HG03354 (cell line): ENCODE results near the gene PRKAB1.
"Not testable (repeated sequence)": the region's sequence is repeated elsewhere in the genome, so short reads cannot be mapped to it uniquely, and the experiment has no call there.

Experiments
- ATAC-seq: cut with Tn5 transposase; IDR thresholded peaks from one replicate; pipeline ENCODE4 v1.9.1; 2021; ENCODE audit warnings: mild to moderate bottlenecking; ENCODE audit not compliant: unreplicated experiment, poor library complexity, severe bottlenecking

Gene PRKAB1, protein sequence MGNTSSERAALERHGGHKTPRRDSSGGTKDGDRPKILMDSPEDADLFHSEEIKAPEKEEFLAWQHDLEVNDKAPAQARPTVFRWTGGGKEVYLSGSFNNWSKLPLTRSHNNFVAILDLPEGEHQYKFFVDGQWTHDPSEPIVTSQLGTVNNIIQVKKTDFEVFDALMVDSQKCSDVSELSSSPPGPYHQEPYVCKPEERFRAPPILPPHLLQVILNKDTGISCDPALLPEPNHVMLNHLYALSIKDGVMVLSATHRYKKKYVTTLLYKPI

DNA sequence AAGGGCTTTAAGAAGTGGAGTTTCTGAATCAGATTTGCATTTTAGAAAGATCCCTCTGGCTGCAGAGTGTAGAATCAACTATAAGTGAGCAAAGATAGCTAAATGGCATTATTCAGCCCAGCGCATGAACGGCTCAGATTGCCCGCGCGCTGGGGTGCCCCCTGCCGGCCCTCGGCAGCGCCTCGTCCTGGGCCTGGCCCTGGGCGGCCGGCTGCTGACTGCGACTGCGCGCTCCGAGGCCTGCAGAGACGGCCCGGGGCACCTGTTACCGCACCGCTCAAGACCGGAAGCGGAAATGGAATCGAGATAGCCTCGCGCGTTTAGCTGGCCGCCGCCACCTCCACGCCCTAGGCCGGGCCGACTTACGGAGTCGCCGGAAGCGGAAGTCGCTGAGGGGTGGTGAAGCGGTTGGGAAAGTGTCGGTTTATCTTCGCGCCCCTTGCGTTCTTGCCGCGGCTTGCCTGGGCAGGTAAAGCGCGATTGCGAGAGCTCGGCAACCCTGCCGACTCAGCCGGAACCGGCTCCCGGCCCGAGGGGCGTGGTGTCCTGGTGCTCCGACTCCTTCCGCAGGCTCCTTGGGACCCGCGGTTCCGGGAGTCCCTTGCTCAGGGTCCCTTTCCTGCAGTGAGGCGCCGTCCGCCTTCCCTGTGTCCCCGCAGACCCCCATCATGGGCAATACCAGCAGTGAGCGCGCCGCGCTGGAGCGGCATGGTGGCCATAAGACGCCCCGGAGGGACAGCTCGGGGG, at the start of gene PRKAB1:
Gene PRKAB1 (plus strand): TSS at position 557 of the 747 bp plus-strand sequence. CDS start 112 bp downstream, at position 669.
- peak; percentile 96 for ATAC-seq

DNA sequence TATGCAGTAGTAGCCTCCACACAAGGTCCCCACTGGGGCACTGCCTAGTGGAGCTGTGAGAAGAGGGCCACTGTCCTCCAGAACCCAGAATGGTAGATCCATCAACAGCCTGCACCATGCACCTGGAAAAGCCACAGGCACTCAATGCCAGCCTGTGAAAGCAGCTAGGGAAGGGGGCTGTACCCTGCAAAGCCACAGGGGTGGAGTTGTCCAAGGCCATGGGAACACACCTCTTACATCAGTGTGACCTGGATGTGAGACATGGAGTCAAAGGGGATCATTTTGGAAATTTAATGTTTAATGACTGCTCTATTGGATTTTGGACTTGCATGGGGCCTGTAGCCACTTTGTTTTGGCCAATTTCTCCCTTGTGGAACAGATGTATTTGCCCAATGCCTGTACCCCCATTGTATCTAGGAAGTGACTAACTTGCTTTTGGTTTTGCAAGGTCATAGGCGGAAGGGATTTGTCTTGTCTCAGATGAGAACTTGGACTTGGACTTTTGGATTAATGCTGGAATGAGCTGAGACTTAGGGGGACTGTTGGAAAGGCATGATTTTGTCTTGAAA, 49.5 kb upstream of the PRKAB1 start:
- ATAC-seq: not testable (repeated sequence)

DNA sequence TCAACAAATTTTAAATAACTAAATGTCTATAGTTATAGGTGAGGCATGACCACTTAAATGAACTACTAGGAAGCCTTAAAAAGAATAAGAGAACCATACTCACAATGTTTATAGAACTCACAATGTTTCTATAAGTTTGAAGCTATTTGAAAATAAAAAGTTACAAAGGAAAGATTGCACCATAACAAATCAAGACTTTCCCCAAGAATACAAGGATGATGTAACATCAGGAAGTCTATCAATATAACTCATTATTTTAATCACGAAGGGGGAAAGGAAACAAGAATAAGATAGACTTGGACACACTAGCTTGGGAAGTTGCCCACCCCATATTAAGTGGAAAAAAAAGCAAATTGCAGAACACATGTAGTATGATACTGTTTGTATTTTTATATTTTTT, 47.4 kb upstream of the PRKAB1 start:
- no peak for ATAC-seq

DNA sequence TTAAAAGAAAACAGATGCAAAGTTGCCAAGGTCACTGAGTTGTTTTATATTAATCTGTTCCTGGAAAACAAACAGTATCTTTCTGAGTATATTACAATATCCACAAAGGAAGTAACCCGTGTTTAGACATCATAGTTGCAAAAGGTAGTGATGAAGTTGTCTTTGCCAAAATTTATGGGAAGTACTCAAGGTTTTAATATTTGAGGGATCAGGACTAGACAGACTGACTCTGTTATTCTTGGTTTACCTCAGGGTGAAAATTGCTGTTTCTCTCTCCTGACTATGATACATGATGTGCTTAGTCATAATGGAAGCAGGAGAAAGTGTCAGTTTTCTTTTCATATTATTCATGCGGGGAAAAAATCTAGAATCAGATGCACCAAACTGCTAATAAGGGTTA, 46.1 kb upstream of the PRKAB1 start:
- no peak for ATAC-seq

DNA sequence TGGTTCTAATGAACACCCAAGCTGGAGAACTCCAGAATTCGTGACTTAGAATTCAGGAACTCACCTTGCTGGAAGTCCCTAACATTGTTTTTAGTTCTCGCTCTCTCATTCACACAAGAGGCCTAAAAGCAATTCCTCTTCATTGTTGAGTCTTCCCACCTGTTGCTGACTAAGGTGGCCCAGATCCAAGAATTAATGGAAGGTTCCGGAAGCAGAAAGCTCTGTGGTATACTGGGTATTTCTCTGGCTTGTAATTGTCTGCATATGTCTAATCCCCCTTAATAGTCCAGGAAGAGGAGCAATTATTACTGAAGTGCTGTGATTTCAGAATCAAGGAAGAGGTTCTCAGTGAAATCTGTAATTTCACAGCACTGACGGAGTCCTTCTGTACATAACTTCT, 43.0 kb upstream of the PRKAB1 start:
- ATAC-seq: no peak

DNA sequence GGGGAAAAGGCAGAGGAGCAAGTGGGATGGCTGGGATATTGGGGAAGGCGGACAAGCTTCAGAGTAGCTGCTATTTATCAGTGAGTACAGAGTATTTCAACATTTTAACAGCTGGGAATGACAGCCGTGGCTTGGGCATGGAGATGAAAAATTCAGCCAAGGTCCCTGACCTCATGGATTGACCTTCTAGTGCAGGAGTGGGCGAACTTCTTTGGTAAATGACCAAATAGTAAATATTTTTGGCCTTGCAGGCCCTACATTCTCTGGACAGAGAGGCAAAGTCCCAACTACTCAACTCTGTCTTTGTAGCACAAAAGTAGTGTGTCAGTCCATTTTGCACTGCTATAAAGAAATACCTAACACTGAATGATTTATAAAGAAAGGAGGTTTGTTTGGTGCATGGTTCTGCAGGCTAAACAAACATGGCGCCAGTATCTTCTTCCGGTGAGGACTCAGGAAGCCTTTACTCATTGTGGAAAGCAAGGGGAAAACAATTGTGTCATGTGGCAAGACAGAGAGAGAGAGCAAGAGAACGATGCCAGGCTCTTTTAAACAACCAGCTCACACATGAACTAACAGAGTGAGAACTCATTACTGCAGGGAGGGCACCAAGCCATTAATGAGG, 40.8 kb upstream of the PRKAB1 start:
- no peak for ATAC-seq

DNA sequence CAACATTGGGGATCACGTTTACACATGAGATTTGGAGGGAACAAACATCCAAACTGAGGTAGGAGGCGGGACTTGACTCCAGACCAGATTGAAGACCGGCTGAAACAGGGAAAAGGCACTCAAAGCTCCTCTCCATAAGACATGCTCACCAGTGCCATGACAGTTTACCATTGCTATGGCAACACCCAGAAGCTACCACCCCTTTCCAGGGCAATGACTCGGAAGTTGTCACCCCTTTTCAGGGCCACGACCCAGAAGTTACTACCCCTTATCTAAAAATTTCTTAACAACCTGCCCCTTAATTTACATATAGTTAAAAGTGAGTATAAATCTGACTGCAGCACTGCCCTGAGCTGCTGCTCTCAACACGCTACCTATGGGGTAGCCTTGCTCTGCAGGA, 40.2 kb upstream of the PRKAB1 start:
- ATAC-seq: no peak

DNA sequence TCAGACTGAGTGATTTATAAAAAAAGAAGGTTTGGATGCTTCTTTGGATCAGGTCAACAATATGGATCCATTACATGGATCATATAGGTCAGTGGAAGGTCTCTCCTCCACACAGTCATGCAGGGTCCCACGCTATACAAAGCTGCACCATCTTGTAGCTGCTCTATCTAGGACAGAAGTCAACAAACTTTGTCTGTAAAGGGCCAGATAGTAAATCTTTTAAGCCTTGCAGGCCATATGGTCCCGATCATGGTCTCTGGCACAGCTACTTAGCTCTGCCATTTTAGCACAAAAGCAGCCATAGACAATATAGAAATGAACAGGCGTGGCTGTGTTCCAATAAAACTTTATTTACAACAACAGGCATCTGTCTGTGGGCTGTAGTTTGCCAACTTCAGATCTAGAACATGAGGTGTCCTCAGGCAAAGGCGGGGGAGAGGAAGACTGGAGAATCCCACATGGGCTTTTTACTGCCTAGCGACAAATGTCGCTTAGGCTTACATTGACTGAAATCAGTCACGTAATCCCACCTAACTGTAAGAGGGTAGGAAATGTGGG, 37.6 kb upstream of the PRKAB1 start:
- ATAC-seq: no peak

DNA sequence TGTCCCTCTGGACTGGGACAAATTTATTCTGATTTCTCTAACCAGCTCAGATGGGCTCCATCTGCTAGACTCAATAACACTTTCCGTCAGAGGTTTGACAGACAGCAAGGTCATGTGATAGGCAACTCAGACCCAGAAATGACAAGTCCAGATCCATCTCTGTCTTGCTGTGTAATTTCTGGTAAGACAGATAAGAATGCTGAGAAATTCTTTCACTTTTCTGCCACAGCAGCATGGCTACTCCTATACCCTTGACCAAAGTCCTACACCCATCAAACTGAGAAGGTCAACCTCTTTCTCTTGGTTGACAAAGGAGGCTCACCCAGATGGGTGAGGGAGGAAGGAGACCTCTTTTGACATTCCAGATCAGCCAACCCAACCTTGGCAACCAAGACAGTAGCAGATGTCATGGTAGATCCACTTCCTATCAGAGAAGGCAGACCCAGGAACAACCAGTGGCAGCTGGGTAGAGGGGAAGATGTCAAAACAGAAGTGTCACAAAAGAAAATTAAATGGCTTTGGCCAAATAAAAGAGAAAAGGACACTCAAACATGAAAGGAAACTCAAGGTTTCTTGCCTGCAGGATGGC, 36.9 kb upstream of the PRKAB1 start:
- ATAC-seq: no peak

DNA sequence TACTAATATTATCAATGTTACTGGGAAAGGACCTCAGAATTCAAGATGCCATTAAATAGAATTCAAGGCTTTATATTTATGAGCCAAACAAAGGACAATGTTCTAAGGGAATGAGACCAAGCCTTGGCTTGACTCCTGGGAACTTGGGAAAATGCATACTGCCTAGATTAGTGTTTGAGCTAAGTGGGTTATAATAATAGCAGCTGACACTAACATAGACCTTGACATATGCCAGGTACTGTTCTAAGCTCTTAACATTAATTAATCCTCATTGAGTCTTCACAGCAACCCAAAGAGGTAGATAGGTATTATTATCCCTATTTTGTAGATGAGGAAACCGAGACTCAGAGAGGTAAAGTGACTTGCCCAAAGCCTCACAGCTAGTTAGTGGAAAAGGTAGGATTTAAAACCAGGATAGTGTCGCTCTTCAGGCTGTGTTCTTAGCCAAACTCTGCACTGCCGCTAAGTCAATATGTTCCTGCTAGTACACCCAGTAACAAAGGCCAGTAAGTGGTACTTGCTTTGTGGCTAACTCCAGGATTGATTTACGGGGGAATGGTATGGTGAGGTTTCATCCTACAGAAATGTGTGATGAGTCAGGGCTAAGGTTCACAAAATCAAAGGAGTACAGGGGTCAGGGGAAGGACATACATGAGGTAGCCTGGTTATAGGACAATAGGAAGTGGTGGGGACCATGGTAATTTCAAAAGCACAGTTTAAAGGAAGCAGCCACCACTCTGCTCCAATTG, 35.8 kb upstream of the PRKAB1 start:
- no peak for ATAC-seq

DNA sequence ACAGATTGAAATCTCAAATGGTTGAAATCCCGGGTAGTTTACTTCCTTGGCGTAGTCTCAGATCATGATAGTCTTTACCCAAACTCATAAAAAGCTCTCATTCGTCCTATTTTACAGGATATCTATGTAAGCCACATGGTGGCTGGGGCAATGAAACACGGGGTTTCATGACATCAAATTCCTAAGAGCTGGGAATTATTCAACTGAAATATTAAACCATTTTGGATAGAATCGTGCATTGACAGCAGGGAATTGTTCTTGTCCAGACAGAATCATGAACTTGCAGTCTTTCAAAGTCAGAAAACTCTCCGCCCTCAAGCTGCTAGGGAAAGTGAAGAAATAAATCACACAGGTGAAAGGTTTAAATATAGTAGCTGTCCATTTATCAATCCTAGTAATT, 33.2 kb upstream of the PRKAB1 start:
- no peak for ATAC-seq

DNA sequence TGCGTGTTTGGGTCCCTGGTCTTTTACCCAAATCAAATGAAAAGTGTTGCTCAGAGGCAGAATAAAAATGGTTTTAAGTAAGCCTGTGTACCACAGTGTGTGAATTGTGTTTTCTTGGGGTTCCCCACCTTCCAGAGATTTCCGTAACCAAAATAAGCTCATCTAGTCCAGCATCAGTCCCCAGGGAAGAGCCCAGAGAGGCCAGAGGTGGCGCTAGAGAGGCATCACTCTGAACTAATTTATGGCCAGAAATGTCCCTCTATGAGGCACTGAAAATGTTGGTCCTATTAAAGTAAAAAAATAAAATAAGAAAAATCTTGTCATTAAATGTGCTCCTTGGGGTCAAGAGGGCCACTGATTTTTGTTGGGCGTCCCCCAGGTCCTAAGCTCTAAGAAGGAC, 24.9 kb upstream of the PRKAB1 start:
- no peak for ATAC-seq

DNA sequence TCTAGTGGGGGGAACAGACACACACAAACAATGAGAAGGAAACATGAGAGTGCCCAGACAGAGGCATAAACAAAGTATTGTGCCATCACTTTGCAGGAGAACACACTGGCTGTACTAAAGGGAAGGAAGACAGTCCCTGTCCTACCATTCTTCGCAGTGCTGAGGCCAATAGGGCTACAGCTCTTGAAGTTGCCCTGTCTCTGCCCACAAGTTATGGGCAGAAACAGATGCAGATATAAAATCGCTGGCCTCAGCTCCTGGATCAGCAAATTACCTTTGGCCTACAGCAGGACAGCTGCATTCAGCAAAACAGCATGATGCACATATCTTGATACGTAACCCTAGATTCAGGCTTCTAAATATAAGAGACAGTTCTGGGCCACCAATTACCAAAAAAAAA, 23.0 kb upstream of the PRKAB1 start:
- no peak for ATAC-seq

DNA sequence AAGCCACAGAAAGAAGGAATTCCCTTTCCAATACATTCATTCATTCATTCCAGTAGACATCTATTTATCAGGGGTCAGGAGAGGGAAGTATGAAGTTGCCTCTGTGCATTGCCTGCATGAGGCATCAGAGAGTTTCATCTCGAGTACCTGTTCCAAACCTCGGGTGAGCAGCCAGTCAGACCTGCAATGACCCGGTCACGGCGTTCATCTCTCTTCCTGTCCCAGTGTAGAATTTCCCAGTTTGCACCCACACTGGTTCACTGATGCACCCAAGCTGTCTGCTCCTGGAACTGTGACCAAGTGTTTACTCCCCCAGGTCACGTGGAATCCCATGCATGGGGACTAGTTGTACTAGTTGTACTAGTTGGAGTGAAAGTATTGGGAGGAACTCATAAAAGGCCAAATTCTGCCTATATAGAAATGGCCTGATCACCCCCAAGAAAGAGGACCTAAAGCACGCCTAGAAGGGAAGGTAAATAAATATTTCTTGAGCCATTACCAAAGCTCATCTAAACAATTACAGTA, 22.3 kb upstream of the PRKAB1 start:
- no peak for ATAC-seq

DNA sequence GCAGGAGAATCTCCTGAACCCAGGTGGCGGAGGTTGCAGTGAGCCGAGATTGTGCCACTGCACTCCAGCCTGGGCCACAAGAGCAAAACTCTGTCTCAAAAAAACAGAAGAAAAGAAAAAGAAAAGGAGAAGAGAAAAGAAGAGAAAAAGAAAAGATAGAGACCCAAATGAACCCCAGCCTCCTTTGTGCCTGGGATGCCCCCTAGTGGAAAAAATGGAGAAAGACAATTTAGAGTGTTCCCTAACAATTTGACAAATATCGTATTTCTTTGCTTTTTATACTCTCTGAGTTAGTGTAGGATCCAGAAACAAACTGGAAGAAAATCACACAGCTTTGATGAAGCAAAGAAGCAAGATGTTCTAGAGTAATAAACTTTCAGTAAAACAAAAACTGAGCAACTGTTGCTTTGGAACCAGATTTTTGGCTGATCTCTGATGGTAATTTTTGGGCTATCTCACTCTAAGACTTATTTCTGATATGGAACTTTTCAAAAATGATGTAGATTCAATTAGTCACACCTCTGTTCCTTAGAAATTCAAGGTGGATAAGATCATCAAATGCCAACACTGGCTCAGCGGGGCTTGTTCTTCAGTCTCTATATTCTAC, 18.6 kb upstream of the PRKAB1 start:
- no peak for ATAC-seq

DNA sequence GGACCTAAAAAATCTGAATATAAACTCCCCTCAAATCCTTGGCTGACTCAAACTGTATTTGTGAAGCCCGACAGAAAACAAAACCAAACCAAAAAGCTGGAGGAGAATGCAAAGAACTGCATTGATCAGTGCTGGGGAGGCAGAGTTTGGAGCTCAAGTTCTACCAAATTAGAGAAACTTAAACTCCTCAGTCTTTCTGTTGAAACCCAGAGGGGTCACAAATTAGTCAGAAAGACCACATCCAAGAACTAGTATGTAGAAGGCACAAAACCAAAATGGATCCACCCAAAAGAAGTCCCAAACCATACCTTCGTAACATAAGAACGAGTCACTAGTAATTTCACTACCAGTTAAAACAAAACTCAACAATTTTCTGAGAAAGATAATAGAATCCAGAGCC, 15.3 kb upstream of the PRKAB1 start:
- no peak for ATAC-seq

DNA sequence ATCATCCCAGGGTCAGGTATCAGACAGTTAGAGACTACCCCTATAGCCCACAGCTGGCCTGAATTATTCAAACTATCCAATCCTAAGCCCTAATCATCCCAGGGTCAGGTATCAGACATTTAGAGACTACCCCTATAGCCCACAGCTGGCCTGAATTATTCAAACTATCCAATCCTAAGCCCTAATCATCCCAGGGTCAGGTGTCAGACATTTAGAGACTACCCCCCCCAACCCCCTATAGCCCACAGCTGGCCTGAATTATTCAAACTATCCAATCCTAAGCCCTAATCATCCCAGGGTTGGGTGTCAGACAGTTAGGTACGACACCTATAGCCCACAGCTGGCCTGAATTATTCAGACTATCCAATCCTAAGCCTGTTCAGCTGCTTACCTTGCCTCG, 10.9 kb upstream of the PRKAB1 start:
- ATAC-seq: not testable (repeated sequence)

DNA sequence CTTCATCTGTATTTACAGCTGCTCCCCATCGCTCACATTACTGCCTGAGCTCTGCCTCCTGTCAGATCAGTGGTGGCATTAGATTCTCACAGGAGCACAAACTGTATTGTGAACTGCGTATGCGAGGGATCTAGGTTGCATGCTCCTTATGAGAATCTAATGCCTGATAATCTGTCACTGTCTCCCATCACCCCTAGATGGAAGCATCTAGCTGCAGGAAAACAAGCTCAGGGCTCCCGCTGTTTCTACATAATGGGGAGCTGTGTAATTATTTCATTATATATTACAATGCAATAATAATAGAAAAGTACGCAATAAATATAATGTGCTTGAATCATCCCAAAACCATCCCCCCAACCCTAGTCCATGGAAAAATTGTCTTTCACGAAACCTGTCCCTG, 9.8 kb upstream of the PRKAB1 start:
- not testable (repeated sequence) for ATAC-seq
